Thyroid gland (tissue), 4 donors: ENCODE measurements around the gene PSMD11. TPM values are rescaled to one million over a fixed set of nuclear protein-coding genes. Genes with fewer than 3 reads are reported as not detected.

Experiments
- DNase-seq, 2 donors: peaks; one replicate each; pipeline ENCODE4 v3.0.0-alpha.2; 2019
- H3K27ac ChIP-seq, 3 donors: fragments of 200-600 bp; sonication (generic); 1 replicate in 2 of 3; 2 replicates in 1 of 3; pipeline ENCODE4 v1.5.1; 2016 to 2019; ENCODE audit warnings: mild to moderate bottlenecking in 1 of 3, moderate library complexity in 1 of 3
- H3K27me3 ChIP-seq: fragments of 200-600 bp; sonication (generic); one replicate; pipeline ENCODE4 v1.5.1; 2019
- H3K36me3 ChIP-seq, 2 donors: fragments of 200-600 bp; sonication (generic); one replicate each; pipeline ENCODE4 v1.5.1; 2016 to 2019
- H3K4me1 ChIP-seq, 2 donors: fragments of 200-600 bp; sonication (generic); one replicate each; pipeline ENCODE4 v1.5.1; 2017 to 2019
- H3K4me3 ChIP-seq, 3 donors: fragments of 200-600 bp; sonication (generic); replicated peaks in 1 of 3; 1 replicate in 2 of 3; 2 replicates in 1 of 3; pipeline ENCODE4 v1.5.1; 2016; ENCODE audit warnings: mild to moderate bottlenecking in 1 of 3
- H3K9me3 ChIP-seq: fragments of 200-600 bp; sonication (generic); one replicate; pipeline ENCODE4 v1.5.1; 2017
- POLR2A ChIP-seq, 2 donors: fragments of 450-650 bp; IDR thresholded peaks; one replicate each; pipeline ENCODE4 v1.6.1; 2017; ENCODE audit warnings: antibody characterized with exemption in 2 of 2, mild to moderate bottlenecking in 2 of 2, moderate library complexity in 1 of 2
- WGBS, 2 donors: methylation state at CpG; one replicate each; pipeline ENCODE4 v1.1.5; 2017; 5-methylcytosine and 5-hydroxymethylcytosine counted together
- intact Hi-C: fragments of 100-400 bp; cut with DNase I; formaldehyde crosslinking; loops from one replicate; pipeline ENCODE4 v1.15.1; 2023
- total RNA-seq, 4 donors: library from RNA; depleted of rRNA; stranded (reverse); fragments of >200 nt; gene quantifications; one replicate each; pipeline ENCODE4 v1.2.3, GENCODE V29; 2016
- TF ChIP-seq, protein P1 (sequence below), 6 experiments: fragments of 200-600 bp in 3 of 6; fragments of 450-650 bp in 3 of 6; sonication (generic) in 3 of 6; IDR thresholded peaks; one replicate each; pipeline ENCODE4 v1.5.1; 2016 to 2019; ENCODE audit warnings: antibody characterized with exemption in 6 of 6, mild to moderate bottlenecking in 2 of 6, inconsistent platforms in 1 of 6, moderate library complexity in 1 of 6

Gene PSMD11
- total RNA-seq, 4 donors from 2014 or later, result 41.3 to 73.8 (median 64.3) TPM

DNA sequence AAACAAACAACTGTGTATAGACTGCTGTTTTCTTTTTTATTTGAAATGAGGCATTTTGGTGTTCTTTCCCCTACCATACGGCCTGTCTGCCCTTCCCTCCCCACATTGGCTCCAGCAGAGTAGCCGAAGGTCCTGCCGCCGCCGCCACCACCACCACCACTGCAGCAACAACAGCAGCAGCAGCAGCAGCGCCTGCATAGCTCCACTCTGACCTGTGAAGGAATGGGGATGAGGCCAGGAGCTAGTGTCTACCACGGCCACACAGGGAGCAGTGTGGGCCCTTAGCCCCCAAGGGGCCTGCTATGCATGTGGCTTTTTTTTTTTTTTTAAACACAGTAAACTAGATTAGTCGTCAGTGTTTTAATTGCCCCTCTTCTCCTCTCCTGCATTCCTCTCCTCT, 36.9 kb downstream of the PSMD11 start:
- TF ChIP-seq, protein P1, sequence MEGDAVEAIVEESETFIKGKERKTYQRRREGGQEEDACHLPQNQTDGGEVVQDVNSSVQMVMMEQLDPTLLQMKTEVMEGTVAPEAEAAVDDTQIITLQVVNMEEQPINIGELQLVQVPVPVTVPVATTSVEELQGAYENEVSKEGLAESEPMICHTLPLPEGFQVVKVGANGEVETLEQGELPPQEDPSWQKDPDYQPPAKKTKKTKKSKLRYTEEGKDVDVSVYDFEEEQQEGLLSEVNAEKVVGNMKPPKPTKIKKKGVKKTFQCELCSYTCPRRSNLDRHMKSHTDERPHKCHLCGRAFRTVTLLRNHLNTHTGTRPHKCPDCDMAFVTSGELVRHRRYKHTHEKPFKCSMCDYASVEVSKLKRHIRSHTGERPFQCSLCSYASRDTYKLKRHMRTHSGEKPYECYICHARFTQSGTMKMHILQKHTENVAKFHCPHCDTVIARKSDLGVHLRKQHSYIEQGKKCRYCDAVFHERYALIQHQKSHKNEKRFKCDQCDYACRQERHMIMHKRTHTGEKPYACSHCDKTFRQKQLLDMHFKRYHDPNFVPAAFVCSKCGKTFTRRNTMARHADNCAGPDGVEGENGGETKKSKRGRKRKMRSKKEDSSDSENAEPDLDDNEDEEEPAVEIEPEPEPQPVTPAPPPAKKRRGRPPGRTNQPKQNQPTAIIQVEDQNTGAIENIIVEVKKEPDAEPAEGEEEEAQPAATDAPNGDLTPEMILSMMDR (IDR thresholded peaks at IDR 0.05), result no peak
- no peak for TF ChIP-seq POLR2A (IDR thresholded peaks at IDR 0.05)
- H3K4me3 ChIP-seq, result no peak overlapping the region
- H3K9me3 ChIP-seq, result no peaks in the 10 kb centered on the region
- peaks cover 0 to 18% of the 10 kb centered on the region in 2 donors for H3K4me1 ChIP-seq
- no peak for DNase-seq
- peaks cover 57 to 58% of the 10 kb centered on the region in 2 donors for H3K36me3 ChIP-seq
- 85 to 91% methylated on average over 8 of the region's 8 CpGs for WGBS, 2 donors
- no peaks in the 10 kb centered on the region for H3K27me3 ChIP-seq
- no peak overlapping the region for H3K27ac ChIP-seq
- intact Hi-C loops, result no loop called here

DNA sequence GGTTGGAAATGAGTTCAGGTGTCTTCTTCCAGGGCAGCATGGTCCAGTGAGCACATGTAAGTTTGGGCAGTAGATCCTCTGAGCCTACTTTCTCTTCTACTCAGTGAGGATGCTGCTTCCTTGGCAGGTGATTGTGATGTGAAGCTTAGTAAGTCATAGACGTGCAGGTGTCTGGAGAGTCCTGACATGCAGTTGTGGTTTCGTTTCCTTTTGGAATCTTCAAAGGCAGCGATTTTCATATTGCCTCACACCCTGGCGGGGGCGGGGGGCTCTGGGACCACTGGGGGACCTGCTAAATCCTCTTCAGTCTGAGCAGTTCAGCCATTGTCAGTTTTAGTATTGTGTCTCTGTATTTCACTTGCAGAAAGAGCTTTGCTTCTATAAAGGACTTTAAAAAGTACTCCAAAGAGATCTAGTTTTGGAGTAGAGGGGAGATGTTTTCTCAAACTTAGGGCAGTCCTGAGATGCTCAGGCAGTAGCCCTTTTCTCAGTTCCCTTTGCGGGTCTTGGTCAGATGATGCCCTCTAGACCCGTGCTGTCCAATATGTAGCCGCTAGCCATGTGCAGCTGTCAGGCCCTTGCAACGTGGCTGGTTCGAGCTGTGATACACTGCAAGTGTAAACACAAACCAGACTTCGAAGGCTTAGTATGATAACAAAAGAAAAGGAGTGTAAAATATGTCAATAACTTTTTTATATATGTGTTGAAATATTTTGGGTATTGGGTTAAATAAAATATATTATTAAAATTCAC, 38.4 kb downstream of the PSMD11 start:
- peaks cover 0 to 23% of the 10 kb centered on the region in 2 donors for H3K4me1 ChIP-seq
- no peaks in the 10 kb centered on the region for H3K9me3 ChIP-seq
- 81 to 84% methylated on average over 11 of the region's 11 CpGs for WGBS, 2 donors
- intact Hi-C loops, result no loop called here
- DNase-seq, result no peak
- H3K27ac ChIP-seq, result peak overlapping the region in 2 of 3 donors; percentile 33 to 70
- TF ChIP-seq, protein P1 (IDR thresholded peaks at IDR 0.05), result no peak
- no peak for TF ChIP-seq POLR2A (IDR thresholded peaks at IDR 0.05)
- H3K27me3 ChIP-seq, result no peaks in the 10 kb centered on the region
- peaks cover 42 to 44% of the 10 kb centered on the region in 2 donors for H3K36me3 ChIP-seq
- H3K4me3 ChIP-seq, result no peak overlapping the region

DNA sequence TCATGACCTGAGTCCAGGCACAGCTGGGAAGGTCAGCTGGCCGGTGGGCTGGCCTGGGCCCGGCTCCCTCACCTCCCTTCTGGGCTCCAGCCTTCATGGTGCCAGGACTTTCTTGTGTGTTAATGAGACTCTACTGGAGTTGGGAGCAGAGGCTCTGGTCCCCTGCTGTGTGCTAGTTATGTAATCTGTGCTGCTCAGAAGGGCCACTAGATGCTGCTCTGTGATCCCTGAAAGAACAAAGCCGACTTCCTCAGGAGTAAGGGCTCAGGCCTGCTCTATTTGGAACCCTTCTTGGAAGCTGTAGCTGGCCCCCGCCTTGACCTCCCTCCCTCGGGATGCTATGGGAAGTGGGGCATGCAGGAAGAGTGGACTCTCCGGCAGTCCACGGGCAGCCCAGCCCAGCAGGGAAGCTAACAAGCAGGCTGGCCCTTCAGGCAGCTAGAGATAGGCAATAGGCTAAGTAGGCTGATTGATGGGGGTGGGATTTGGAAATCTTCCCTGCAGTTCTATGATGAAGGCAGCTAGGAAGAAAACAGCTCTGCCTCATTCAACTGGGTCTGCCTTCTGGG, 39.2 kb downstream of the PSMD11 start:
- Histone ChIP-seq H3K9me3 (no peaks in the 10 kb centered on the region), H3K4me3 (no peak overlapping the region), H3K4me1 (peaks cover 0 to 23% of the 10 kb centered on the region in 2 donors), H3K27me3 (no peaks in the 10 kb centered on the region), H3K36me3 (peaks cover 34 to 36% of the 10 kb centered on the region in 2 donors), H3K27ac (peak overlapping the region in 2 of 3 donors; percentile 33 to 70)
- DNase-seq, result peak; percentile 59 to 65
- TF ChIP-seq POLR2A (IDR thresholded peaks at IDR 0.05), result no peak
- TF ChIP-seq, protein P1 (IDR thresholded peaks at IDR 0.05), result peak; percentile 41 to 85 (median 66)
- 8 to 29% methylated on average over 4 to 6 of the region's 7 CpGs for WGBS, 2 donors
- intact Hi-C loops, result no loop called here

DNA sequence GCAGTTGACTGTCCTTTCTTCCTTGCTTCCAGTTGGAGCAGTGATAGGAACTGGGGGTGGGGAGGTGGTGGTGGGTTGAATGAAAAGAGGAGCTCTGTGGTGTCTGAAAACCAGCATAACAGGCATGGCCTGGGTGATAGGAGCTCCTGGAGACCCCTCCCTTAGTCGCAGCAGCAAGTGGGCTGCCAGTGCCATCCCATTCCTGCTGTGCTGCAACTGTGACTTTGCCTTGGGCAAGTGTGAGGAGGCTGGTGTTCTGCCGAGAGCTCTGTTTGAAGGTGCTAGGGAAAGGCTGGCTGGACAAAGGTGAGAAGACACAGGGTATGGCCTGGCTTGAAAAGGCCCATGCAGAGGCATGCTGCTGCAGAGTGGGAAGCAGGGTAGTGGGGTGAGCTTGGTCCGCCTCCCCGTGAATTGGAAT, 39.7 kb downstream of the PSMD11 start:
- no peak for TF ChIP-seq POLR2A (IDR thresholded peaks at IDR 0.05)
- TF ChIP-seq, protein P1 (IDR thresholded peaks at IDR 0.05), result no peak
- Histone ChIP-seq H3K27ac (peak overlapping the region in 2 of 3 donors; percentile 33 to 70), H3K9me3 (no peaks in the 10 kb centered on the region), H3K36me3 (peaks cover 29 to 31% of the 10 kb centered on the region in 2 donors), H3K4me1 (peaks cover 0 to 23% of the 10 kb centered on the region in 2 donors), H3K4me3 (no peak overlapping the region), H3K27me3 (no peaks in the 10 kb centered on the region)
- WGBS, 2 donors, result 81 to 90% methylated on average over 4 of the region's 4 CpGs
- intact Hi-C loops, result no loop called here
- no peak for DNase-seq

DNA sequence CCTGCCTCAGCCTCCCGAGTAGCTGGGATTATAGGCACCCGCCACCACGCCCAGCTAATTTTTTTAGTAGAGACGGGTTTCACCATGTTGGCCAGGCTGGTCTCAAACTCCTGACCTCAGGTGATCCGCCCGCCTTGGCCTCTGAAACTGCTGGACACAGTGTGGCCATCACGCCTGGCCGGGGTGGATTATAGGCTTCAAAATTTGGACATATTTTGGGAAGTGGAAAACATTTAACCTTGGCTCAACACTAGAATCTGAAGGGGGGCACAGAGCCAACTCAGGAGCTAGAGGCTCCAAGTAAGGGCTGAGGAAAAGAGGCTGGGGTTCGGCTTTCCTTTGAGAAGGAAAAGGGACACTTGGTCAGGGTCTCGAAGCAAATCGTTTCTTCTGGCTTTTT, 40.3 kb downstream of the PSMD11 start:
- Histone ChIP-seq H3K4me3 (no peak overlapping the region), H3K27me3 (no peaks in the 10 kb centered on the region), H3K9me3 (no peaks in the 10 kb centered on the region), H3K36me3 (peaks cover 23 to 25% of the 10 kb centered on the region in 2 donors), H3K4me1 (peaks cover 0 to 23% of the 10 kb centered on the region in 2 donors), H3K27ac (no peak overlapping the region)
- no peak for TF ChIP-seq POLR2A (IDR thresholded peaks at IDR 0.05)
- TF ChIP-seq, protein P1 (IDR thresholded peaks at IDR 0.05), result no peak
- no peak for DNase-seq
- WGBS, 2 donors, result 78 to 83% methylated on average over 11 of the region's 11 CpGs
- intact Hi-C loops, result no loop called here
